Hippocampal formation (tissue), 2 donors: ENCODE measurements around the gene HEXIM1.
"Not testable (repeated sequence)": the region's sequence is repeated elsewhere in the genome, so short reads cannot be mapped to it uniquely, and the experiment has no call there.

Source experiments
- DNase-seq, 2 donors: peaks; one replicate each; lab custom pipeline; 2025; lab: John Stamatoyannopoulos, UW

HEXIM1 gene

DNA sequence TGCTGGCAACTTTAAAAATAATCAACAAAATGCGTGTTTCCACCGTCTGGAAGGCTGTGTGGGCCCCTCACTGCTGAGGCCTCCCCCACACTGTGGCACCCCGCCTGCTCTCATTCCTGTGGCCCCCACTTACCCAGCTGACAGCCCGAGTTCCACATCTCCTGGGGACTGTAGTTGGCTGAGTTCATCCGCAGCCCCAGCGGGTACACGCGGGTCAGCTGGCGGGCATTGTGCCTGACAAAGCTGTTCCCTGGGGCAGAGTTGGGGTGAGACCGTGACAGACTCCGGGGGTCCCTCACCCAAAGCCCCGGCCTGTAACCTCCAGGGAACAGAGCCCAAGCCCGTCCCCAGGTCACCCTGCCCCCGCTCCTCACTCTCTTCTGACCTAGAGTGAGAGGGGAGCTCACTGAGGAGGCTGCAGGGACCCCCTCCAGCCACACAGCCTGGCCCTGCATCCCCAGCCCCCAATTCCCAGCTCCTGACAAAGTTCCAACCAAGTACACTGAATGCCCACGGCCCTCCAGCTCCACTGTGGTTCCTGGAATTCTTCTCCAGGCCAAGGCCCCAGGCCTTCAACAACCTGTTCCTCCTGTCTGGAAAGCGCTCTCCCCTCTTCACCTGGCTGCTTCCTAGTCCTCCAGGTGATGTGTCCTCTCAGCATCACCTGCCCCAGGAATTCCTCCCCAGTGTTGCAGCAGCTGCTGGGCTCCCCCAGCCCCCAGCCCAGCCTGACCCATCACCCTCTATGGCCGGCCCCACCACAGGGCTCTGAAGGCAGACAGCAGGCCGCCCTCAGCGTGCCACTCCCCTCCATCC, 34.0 kb upstream of the HEXIM1 start:
- DNase-seq: no peak

- no peak for DNase-seq
These were observed 33.2 kb upstream of the HEXIM1 start for GRCh38 chr17:45115015-45115625.

DNA sequence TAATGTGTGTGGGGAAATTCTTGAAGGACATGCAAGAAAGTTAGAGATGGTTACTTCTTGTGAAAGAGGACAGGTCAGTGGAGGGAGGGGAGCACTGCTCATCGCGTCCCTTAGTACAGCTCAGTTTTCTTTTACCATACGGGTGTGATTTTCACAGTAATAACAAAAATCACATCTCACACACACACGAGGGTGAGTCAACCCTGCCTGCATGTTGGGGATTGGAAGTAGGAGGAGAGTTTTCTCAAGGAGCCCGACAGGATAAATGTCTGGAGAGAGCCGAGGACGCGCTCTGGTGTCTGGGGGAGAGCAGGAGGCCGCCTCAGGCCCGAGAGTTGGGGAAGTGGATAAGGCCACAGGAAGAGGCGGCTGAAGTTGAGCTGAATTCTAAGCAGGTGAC, 32.4 kb upstream of the HEXIM1 start:
- DNase-seq: no peak

GRCh38 chr17:45116434-45117016, 31.8 kb upstream of the HEXIM1 start:
- DNase-seq: no peak

GRCh38 chr17:45117334-45117733, 30.9 kb upstream of the HEXIM1 start:
- no peak for DNase-seq

GRCh38 chr17:45117848-45118646, 30.2 kb upstream of the HEXIM1 start:
- DNase-seq: no peak

- DNase-seq: no peak
These were observed 29.6 kb upstream of the HEXIM1 start for GRCh38 chr17:45118691-45119090.

GRCh38 chr17:45119964-45120363, 28.3 kb upstream of the HEXIM1 start:
- no peak for DNase-seq

DNA sequence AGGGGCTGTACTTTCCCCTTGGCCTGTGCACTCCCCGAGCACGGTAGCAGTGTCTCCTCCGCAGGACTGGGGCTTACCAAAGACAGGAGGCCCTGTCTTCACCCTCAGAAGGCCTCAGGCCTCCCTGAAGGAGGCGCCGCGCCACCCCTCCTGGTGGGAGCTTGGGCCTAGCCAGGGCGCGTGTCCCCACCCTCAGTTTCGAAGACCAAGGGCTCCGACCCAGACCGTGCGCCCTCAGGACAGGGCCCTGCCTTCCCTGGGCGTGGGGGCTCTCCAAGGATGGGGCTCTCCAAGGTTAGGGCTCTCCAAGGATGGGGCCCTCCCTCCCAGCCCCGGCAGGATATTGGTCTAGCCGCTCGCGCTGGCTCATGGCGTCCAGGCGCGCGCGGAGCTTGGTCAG, 27.7 kb upstream of the HEXIM1 start:
- DNase-seq: no peak

- DNase-seq: no peak
These were observed 27.2 kb upstream of the HEXIM1 start for GRCh38 chr17:45121055-45121454.

- no peak for DNase-seq
These were observed 25.1 kb upstream of the HEXIM1 start for GRCh38 chr17:45123076-45123770.

GRCh38 chr17:45123930-45124796, 24.1 kb upstream of the HEXIM1 start:
- DNase-seq: no peak

DNA sequence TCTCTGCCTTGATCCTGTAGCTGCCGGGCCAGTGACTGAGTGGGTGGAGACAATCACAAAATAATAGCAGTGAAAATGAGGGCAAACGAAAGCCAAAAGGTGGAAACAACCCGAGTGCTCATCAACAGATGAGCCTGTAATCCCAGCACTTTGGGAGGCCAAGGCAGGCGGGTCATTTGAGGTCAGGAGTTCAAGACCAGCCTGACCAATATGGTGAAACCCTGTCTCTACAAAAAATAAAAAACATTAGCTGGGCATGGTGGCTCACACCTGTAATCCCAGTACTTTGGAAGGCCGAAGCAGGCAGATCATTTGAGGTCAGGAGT, 23.5 kb upstream of the HEXIM1 start:
- DNase-seq: not testable (repeated sequence)

- DNase-seq: no peak
These were observed 22.8 kb upstream of the HEXIM1 start for GRCh38 chr17:45125509-45125908.

DNA sequence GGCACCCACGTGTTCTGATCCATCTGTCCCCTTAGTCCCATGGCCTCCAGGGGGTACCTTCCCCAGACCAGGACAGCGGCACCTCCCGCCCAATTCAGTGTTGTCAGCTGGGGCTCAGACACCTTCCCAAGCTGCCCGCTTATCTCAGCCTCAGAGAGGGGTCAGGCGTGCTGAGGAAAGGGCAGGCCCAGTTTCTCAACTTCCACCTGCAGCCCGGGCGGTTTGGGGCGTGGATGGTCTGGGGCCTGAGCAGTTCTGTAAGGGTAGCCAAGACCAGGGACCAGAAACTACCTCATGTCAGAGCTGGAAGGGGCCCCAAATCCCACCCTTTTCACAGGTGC, 21.1 kb upstream of the HEXIM1 start:
- DNase-seq: no peak

DNA sequence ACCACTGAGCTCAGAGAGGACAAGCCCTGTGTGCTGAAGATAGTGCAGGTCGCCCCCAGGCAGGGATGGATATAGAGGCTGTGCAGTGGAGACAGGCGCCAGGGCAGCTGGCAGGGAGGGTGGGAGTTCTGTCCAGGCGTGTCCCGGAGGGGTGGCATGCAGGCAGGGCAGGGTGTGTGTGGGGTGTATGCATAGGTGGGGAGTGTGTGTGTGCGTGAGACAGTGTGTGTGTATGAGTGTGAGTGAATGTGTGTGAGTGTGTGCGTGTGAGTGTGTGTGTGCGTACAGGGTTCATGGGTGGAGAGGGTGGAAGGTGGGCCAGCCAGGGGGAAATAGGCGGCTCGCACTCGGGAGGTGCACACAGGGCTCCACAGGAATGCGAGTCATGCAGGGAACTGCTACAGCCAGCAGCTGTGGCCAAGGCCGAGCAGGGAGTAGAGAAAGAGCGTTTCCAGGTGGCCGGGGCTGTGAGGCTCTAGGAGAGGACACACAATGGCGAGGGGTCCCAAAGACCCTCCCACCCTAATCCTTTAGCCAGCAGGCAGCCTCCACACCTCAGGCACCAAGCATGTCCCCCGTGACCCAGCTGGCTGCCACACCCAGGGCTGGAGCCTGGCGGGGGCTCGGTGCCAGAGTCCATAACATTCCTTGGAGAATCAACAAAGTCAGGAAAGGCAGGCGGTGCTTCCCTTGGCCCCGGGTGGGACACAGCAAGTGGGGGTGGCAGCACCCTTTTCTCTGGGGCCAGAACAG, 20.6 kb upstream of the HEXIM1 start:
- DNase-seq: no peak

- no peak for DNase-seq
These were observed 19.9 kb upstream of the HEXIM1 start for GRCh38 chr17:45128331-45128730.

DNA sequence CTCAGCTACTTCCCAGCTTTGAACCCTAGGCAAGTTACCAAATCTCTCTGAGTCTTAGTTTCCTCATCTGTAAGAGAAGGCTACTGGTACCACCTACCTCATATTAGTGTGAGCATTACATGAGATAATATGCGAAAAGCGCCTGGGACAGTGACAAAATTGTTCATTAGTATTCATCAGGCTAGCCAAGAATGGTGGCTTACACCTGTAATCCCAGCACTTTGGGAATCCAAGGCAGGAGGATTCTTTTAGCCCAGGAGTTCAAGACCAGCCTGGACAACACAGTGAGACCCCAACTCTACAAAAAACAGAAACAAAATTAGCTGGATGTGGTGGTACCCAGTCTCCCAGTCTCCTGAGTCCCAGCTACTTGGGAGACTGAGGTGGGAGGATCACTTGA, 19.3 kb upstream of the HEXIM1 start:
- DNase-seq: no peak

DNA sequence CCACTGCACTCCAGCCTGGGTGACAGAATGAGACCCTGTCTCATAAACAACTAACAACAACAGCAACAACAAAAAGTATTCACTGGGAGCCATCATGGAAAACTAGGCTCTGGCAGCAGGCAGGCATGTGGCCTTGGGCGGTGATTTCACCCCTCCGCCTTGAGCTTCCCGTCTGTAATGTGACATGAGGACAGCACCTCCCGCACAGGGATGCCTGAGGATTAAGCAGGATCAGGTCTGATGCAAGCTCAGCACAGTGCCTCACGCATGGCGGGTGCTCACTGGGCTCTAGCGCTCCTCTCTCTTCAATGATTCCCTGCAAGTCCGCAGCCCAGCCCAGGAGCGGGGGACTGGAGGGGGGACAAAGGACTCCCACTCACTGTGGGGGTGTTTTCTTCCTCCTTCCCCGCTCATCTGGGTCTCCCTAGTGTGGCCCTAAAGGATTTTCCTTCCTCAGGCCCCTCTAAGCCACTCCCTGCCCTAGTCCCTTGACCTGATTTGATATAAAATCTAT, 18.8 kb upstream of the HEXIM1 start:
- no peak for DNase-seq
